ENCODE measurements around the gene PYGL.

- TF ChIP-seq CTCF (IDR thresholded peaks at IDR 0.05; ENCODE audit: low read depth, low read length, poor library complexity, severe bottlenecking) (no peak), EZH2phosphoT487 (IDR thresholded peaks at IDR 0.05; ENCODE audit: borderline replicate concordance, low read length) (no peak)
Measured at GRCh38 chr14:50926851-50927386, 17.4 kb downstream of the PYGL start.
